Measurements from ENCODE around the gene PTPA. TPM values are rescaled to one million over a fixed set of nuclear protein-coding genes. Genes with fewer than 3 reads are reported as not detected.

PTPA gene
- total RNA-seq, 4 donors from 2014 or later, result 59.1 to 108 (median 83.8) TPM

GRCh38 chr9:129084087-129084486 is 27.1 kb upstream of the PTPA start:
- H3K4me1 ChIP-seq, result peaks cover 18% of the 10 kb centered on the region
- TF ChIP-seq POLR2AphosphoS5 (IDR thresholded peaks at IDR 0.05) (no peak), CTCF (IDR thresholded peaks at IDR 0.05) (no peak), POLR2A (IDR thresholded peaks at IDR 0.05) (no peak), EP300 (IDR thresholded peaks at IDR 0.05) (no peak)
- H3K36me3 ChIP-seq, result peaks cover 40% of the 10 kb centered on the region
- no peaks in the 10 kb centered on the region for H3K9me3 ChIP-seq
- H3K4me3 ChIP-seq, result no peak overlapping the region
- 80% methylated on average over 5 of the region's 7 CpGs for WGBS
- H3K27me3 ChIP-seq, result no peaks in the 10 kb centered on the region
- DNase-seq (ENCODE audit: low spot score in 2 of 2), result no peak
- H3K27ac ChIP-seq, result no peak overlapping the region

- TF ChIP-seq POLR2AphosphoS5 (IDR thresholded peaks at IDR 0.05) (no peak), EP300 (IDR thresholded peaks at IDR 0.05) (no peak), CTCF (IDR thresholded peaks at IDR 0.05) (no peak), POLR2A (IDR thresholded peaks at IDR 0.05) (no peak)
- Histone ChIP-seq H3K27ac (no peak overlapping the region), H3K36me3 (peaks cover 55% of the 10 kb centered on the region), H3K4me1 (no peaks in the 10 kb centered on the region), H3K4me3 (no peak overlapping the region), H3K27me3 (no peaks in the 10 kb centered on the region), H3K9me3 (no peaks in the 10 kb centered on the region)
- 91% methylated on average over 13 of the region's 15 CpGs for WGBS
- no peak for DNase-seq (ENCODE audit: low spot score in 2 of 2)
These were observed 22.0 kb upstream of the PTPA start for GRCh38 chr9:129089246-129089645.

- Histone ChIP-seq H3K27ac (no peak overlapping the region), H3K9me3 (no peaks in the 10 kb centered on the region), H3K27me3 (no peaks in the 10 kb centered on the region), H3K36me3 (peaks cover 51% of the 10 kb centered on the region), H3K4me3 (no peak overlapping the region), H3K4me1 (no peaks in the 10 kb centered on the region)
- WGBS, result 86% methylated on average over 15 of the region's 20 CpGs
- DNase-seq (ENCODE audit: low spot score in 2 of 2), result no peak
- TF ChIP-seq POLR2AphosphoS5 (IDR thresholded peaks at IDR 0.05), result no peak
- no peak for TF ChIP-seq CTCF (IDR thresholded peaks at IDR 0.05)
- TF ChIP-seq POLR2A (IDR thresholded peaks at IDR 0.05), result no peak
- no peak for TF ChIP-seq EP300 (IDR thresholded peaks at IDR 0.05)
These were observed 17.4 kb upstream of the PTPA start for GRCh38 chr9:129093602-129094386.

GRCh38 chr9:129094387-129095169 is 16.6 kb upstream of the PTPA start:
- H3K36me3 ChIP-seq, result peaks cover 43% of the 10 kb centered on the region
- no peaks in the 10 kb centered on the region for H3K27me3 ChIP-seq
- H3K27ac ChIP-seq, result no peak overlapping the region
- no peak overlapping the region for H3K4me3 ChIP-seq
- 92% methylated on average over 6 of the region's 13 CpGs for WGBS
- TF ChIP-seq CTCF (IDR thresholded peaks at IDR 0.05) (no peak), POLR2AphosphoS5 (IDR thresholded peaks at IDR 0.05) (no peak), POLR2A (IDR thresholded peaks at IDR 0.05) (no peak), EP300 (IDR thresholded peaks at IDR 0.05) (no peak)
- DNase-seq (ENCODE audit: low spot score in 2 of 2), result no peak
- H3K4me1 ChIP-seq, result no peaks in the 10 kb centered on the region
- no peaks in the 10 kb centered on the region for H3K9me3 ChIP-seq

- DNase-seq (ENCODE audit: low spot score in 2 of 2), result no peak
- Histone ChIP-seq H3K36me3 (peaks cover 37% of the 10 kb centered on the region), H3K9me3 (no peaks in the 10 kb centered on the region), H3K4me3 (no peak overlapping the region), H3K4me1 (no peaks in the 10 kb centered on the region), H3K27ac (no peak overlapping the region), H3K27me3 (no peaks in the 10 kb centered on the region)
- 96% methylated on average over 7 of the region's 21 CpGs for WGBS
- TF ChIP-seq POLR2A (IDR thresholded peaks at IDR 0.05) (no peak), POLR2AphosphoS5 (IDR thresholded peaks at IDR 0.05) (no peak), EP300 (IDR thresholded peaks at IDR 0.05) (no peak), CTCF (IDR thresholded peaks at IDR 0.05) (no peak)
These were observed 16.0 kb upstream of the PTPA start for GRCh38 chr9:129095170-129095667.
